PFSK-1 (cell line): ENCODE data around the gene GPR87.

Experiments
- POLR2AphosphoS5 ChIP-seq: IDR thresholded peaks from 2 replicates; pipeline ENCODE4 v1.6.1; 2012; ENCODE audit warnings: low read depth, mild to moderate bottlenecking, control low read depth, low read length, moderate library complexity
- TAF1 ChIP-seq: IDR thresholded peaks from 2 replicates; pipeline ENCODE4 v1.6.1; 2012; ENCODE audit warnings: low read length, control low read depth, borderline replicate concordance; ENCODE audit not compliant: insufficient read depth

DNA sequence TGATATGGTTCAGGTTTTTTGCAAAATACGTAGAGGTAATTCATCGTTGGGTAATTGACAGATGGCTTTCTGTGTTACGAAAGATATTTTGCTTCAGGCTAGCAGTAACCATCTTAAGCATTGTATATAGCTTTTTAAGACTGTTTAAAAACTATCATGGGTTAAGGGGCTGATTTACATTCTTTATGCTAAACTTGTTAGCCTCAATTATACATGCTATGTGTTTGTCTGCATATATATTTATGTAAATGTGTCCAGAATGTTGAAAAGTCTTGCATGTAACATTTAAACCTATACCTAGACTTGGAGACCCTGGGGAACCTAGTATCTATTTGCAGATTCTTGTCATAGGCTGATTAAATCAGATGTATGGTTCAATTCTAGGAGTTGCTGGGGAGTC lies 27.2 kb downstream of the GPR87 start:
- TF ChIP-seq POLR2AphosphoS5 (no peak), TAF1 (no peak)
